ENCODE data around the gene NEK10.

NEK10 gene

DNA sequence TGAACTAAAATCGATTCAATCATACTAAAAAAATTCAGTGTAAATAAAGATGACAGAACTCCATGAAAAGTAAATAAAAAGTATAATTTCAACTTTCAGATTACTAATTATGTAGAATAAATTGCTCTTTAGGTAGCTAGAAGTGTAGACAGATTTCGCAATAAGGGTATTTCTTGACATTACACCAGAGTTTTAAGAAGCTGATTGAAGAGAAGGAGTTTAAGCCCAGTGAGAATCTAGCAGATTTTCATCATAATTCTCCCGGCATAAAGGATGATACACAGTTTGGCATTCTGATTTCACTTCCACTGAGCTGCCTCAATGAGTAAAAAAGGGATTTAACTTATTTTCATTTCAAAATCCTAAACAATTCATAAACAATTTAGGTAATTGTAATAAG, 259.2 kb downstream of the NEK10 start:
- no peak for DNase-seq (ENCODE audit: low read depth, low spot score)

DNA sequence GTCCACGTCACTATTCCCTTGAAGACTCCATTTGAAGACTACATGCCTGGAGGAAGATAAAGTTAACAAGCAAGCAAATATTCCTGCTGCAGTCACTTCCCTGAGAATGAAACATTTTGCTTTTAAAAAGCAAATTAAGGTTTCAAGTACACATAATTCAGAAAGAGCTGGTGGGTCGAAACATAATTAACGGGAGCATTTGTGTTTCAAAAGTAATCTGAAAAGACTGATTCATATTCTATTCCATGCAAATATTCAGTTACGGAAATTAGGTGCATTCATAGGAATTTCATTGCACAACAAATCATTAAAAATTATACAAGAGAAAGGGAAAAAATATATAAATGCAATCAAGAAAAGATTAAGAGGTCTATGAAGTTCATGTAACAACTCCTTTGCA, 260.9 kb downstream of the NEK10 start:
- DNase-seq (ENCODE audit: low read depth, low spot score) = no peak

DNA sequence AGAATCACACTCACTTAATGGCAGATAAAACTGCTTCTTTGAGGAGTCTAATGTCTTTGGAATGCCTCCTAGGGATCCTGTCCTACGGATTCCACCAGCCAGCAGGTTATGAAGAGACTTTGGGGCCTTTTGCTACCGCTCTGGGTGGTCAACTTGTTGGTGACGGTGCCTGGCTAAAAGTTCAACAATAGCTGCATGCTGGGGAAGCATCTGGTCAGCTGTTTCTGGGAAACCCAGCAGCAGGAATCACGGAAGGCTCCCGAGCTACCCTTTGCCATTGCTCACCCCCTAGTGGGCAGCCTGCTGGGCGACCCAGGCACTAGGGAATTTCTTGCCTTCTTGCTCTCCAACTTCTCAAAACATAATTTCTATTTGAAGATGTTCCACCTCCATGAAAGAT, 263.3 kb downstream of the NEK10 start:
- peak; percentile 78 for DNase-seq (ENCODE audit: low read depth, low spot score)

GRCh38 chr3:27097182-27097581, 272.0 kb downstream of the NEK10 start:
- DNase-seq (ENCODE audit: low read depth, low spot score) = no peak

DNA sequence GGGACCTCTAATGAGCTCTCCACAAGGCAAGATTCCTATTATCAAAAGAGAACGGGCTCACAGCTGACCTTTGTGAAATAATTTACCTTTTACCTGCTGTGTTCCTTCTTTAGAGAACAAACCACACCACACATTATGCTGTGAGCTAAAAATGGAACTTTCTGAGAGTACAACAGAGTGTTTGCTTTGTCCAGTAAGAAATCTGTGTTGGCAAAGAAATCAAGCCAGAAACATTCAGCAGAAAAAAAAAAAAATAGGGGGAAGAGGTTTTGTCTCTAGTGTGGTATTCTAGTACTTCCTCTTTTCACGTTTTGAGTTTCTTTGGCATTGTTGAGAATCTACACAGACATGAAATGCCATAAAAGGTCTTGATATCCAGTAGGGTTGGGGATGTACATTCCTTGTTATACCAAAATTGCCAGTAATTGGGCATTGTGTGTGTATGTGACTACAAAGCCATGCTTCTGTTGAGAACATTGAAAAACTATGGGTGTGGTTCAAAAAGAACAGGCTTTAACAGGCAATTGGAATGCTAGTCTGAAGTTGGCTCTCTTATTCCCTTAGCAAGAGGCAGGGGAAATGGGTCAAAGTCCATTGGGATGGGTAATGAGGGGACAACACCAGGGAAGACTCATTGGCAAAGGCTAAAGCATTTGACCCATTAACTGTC, 273.5 kb downstream of the NEK10 start:
- no peak for DNase-seq (ENCODE audit: low read depth, low spot score)

DNA sequence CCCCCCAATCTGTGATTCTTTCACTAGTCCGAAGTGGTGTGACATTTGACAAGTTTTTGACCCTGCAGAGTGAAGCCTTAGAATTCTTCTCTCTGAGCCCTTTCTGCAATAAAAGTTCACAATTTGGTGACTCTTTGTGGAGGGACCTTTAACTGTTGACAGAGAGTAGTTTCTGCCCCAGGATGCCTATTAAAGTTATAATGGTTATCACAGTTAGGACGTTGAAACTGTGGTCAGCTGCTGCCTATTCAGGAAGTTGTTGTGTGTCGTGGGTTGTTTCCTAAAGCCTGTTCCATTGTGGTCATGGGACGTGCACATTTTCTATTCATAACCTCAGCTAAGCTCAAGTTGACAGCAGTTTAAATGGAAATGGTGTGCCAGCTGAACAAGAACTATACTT, 274.5 kb downstream of the NEK10 start:
- DNase-seq (ENCODE audit: low read depth, low spot score) = no peak

DNA sequence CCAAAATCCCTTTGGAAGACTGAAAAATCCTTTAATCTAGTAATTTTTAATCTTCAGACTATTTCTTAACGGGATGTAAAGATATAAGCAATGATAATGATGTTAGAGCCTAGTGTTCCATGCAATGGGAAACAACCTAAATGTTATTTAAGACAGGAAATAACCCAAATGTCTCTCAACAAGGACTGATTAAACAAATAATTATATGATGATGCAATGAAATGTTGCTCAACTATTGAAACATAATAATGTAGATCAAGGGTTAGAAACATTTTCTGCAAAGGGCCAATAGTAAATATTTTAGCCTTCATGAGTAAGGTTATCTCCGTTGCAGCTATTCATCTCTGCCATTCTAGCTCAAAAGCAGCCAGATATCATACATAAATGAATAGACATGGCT, 275.4 kb downstream of the NEK10 start:
- DNase-seq (ENCODE audit: low read depth, low spot score) = no peak

- no peak for DNase-seq (ENCODE audit: low read depth, low spot score)
Observed at GRCh38 chr3:27090275-27091041, 278.7 kb downstream of the NEK10 start.

GRCh38 chr3:27089645-27090044, 279.5 kb downstream of the NEK10 start:
- no peak for DNase-seq (ENCODE audit: low read depth, low spot score)

DNA sequence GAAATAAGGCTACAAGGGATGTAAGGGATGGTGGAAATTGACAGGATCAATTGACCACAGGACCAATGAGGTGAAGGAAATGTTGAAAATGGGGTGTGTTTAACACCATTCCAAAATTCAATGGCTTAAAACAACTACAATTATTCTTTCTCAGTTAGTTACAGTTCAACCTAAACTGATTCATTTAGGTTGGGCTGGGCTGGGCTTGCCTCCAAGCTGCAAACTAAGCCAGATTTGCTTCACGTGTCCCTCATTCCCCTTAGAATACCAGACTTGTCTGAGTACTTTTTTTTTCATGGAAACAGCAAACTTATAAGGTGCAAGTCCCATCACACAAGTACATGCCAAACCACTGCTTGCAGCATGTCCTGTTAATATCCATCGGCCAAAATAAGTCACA, 280.1 kb downstream of the NEK10 start:
- no peak for DNase-seq (ENCODE audit: low read depth, low spot score)

- DNase-seq (ENCODE audit: low read depth, low spot score) = no peak
Observed at GRCh38 chr3:27085829-27086730, 283.1 kb downstream of the NEK10 start.

DNA sequence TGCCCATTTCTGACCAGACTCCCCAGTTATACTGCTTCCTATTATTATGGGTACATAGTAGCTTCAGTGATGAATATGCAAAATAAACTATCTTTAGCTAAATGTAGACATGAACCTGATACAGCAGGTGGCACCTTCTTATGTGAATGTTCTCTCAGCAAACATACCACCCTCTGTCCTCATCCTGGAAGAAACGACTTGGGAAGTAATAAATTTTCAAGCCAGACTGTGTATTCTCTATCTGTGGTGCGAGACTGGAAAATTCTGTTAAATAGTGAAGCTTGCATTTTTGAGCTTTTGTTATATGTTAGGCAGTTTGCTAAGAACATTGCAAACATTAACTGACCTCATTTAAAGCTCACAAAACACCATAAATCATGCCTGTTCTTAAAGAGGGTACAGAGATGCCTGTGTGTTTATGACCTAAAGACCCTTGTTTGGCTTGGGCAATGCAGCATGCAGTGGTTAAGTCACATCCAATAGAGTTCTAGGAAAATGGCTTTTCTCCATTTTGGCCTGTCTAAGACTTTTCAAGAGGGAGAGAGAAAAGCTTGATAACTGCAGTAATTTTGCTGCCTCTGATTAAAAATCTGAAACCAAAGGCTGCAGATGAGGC, 287.1 kb downstream of the NEK10 start:
- no peak for DNase-seq (ENCODE audit: low read depth, low spot score)

DNA sequence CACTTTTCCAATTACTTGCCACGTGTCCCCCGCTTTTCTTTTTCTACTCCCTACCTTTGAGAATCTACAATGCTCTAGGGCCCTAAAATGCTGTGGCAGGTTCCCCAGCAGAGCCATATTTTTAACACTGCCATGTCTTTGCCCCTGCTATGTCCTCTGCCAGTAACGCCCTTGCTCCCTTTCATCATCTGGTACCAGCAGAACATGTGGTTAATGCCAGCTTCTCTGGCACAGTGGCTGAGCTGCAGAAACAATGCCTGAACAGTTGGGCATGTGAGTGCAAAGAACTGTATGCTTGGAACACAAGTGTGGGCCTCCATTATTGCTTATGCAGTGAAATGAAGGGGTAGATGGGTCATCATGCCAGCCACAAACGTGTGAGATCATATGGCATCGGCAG, 287.6 kb downstream of the NEK10 start:
- no peak for DNase-seq (ENCODE audit: low read depth, low spot score)

DNA sequence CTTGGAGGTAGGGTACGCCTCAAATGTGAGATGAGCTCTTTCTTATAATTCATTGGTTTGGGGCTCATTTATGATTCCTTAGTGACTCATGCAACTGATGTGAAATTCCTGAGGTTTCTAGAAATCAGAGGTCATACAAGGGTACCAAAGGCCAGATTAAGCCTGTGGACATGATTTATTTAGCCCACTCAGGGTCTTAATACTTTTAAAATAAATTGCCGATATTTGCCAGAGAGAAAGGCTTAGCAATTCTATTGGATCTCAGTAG, 289.0 kb downstream of the NEK10 start:
- no peak for DNase-seq (ENCODE audit: low read depth, low spot score)

- no peak for DNase-seq (ENCODE audit: low read depth, low spot score)
Observed at GRCh38 chr3:27079427-27080257, 289.5 kb downstream of the NEK10 start.

DNA sequence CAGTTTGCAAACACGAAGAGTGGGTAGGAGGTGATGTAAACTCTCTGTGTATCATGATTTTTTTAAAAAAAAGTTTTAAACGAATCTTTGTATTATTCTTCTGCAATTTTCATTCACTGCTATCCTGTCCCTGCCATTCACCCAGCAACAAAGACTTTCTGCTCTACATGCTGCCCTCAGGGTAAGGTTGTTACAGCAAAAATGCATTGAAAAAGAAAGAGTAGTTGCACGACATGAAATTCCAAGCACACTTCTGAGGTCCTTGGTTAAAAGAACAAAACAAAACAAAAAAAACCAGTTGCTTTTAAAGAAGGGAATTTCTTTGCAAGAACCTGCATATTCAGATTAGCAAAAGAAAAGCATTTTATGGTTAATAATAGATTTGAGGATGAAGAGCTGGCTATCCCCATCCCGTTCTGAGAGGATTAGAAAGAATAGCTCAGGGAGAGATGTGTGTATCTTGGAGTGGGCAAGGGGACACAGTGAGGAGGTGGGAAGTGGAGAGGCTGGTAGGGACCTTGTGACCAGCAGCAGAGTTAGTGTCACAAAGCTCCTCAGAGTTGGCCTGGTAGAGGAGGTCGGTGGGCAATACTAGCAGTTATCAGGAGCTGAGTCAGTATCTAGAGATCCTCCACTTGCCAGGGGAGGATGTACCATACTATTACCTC, 290.8 kb downstream of the NEK10 start:
- DNase-seq (ENCODE audit: low read depth, low spot score) = peak; percentile 36

DNA sequence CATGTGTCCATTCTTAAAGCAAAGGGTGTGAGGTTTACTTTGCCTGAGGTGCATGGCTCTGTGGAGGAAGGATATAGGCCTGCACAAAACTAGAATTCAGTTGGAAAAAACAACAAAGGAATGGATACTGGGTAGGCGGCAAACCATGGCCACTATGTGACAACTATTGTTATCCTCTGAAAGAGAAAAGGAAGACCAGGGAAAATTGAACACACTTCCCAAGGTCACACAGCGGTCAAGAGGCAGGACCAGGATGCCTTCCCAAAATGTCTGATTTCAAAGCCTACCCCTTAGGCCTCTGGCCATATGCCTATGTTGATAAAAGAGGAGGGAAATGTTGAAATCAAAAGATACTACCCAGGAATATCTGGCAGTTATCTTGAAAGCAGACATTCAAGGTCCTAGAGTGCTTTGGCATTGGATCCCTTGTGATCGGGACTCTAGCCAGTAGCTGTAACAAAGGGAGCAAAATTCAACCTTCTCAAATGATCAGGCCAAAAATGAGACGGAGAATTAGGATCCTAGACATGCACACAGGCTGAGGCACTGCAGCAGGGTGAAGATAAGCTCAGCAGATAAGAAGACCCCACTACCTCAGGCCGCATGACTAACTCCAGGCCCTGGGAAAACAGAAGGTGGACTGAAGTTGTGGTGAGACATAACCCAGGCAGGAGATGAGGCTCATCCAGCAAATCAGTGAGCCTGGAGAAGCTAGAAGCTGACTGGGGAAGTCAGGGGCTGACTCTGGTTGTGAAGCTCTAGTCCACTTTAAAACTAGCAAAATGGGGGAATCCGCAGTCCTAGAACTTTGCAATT, 292.2 kb downstream of the NEK10 start:
- peak; percentile 63 for DNase-seq (ENCODE audit: low read depth, low spot score)

GRCh38 chr3:27074914-27075313, 294.3 kb downstream of the NEK10 start:
- DNase-seq (ENCODE audit: low read depth, low spot score) = no peak

- DNase-seq (ENCODE audit: low read depth, low spot score) = no peak
Observed at GRCh38 chr3:27073912-27074311, 295.3 kb downstream of the NEK10 start.

Data from ELF-1 (cell line).